ENCODE data around the gene UGT1A1.

UGT1A1 gene

DNA sequence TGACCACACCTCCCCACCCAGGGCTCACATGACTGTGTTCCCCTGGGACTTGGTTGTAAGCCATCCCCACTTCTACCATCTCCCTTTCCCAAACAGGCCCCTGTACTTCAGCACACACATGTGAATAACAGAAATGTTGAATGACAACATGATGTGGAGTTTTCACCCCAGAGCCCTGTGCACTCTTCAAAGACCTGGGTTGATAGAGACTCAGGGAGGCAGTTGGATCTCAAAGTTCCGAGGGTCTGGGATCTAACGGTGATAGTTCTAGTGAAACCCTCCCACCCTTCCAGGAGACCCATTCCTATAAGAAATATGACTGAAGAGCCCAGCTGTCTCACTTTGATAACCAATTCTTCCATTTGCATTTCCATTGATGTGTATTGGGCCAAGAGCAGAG, 18.0 kb downstream of the UGT1A1 start, which contains the start of gene MROH2A:
MROH2A (plus strand) TSS at position 301 of the 400 bp plus-strand sequence. CDS start 1,029 bp downstream, outside the sequence.
- H3K4me3 Mint-ChIP-seq, result no peak within 1 kb of the TSS
- H3K9me3 Mint-ChIP-seq, result peaks cover 18% of the 10 kb centered on the region
- TF ChIP-seq, protein P1, sequence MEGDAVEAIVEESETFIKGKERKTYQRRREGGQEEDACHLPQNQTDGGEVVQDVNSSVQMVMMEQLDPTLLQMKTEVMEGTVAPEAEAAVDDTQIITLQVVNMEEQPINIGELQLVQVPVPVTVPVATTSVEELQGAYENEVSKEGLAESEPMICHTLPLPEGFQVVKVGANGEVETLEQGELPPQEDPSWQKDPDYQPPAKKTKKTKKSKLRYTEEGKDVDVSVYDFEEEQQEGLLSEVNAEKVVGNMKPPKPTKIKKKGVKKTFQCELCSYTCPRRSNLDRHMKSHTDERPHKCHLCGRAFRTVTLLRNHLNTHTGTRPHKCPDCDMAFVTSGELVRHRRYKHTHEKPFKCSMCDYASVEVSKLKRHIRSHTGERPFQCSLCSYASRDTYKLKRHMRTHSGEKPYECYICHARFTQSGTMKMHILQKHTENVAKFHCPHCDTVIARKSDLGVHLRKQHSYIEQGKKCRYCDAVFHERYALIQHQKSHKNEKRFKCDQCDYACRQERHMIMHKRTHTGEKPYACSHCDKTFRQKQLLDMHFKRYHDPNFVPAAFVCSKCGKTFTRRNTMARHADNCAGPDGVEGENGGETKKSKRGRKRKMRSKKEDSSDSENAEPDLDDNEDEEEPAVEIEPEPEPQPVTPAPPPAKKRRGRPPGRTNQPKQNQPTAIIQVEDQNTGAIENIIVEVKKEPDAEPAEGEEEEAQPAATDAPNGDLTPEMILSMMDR (IDR thresholded peaks at IDR 0.05; ENCODE audit: unreplicated experiment in 3 of 3), result no peak
- H3K27ac Mint-ChIP-seq, result no peak within 1 kb of the TSS
- no peaks in the 10 kb centered on the region for H3K36me3 Mint-ChIP-seq (ENCODE audit: low read depth)
- H3K27me3 Mint-ChIP-seq (ENCODE audit: low read depth), result peaks cover 4% of the 10 kb centered on the region
- H3K4me1 Mint-ChIP-seq, result no peaks in the 10 kb centered on the region

DNA sequence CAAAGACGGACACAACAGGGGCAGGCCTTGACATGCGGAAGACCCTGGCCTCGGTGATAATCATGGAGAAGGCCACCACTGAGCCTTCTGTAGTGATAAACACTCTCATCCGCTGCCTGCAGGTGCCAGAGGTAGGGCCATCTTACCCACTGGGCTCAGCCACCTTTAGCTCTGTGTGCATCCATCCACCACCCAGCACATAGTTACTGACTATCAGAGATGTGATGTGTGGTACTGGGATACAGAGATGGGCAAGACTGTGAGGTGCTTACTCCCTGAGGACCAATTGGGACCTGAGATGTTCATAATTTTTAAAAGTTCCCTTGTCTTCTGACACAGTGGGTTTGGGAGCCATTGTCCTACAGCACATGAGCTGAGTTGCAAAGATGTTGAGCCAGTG, 19.7 kb downstream of the UGT1A1 start:
- H3K4me3 Mint-ChIP-seq, result no peak overlapping the region
- H3K9me3 Mint-ChIP-seq, result peaks cover 20% of the 10 kb centered on the region
- no peaks in the 10 kb centered on the region for H3K4me1 Mint-ChIP-seq
- no peak overlapping the region for H3K27ac Mint-ChIP-seq
- TF ChIP-seq, protein P1 (IDR thresholded peaks at IDR 0.05; ENCODE audit: unreplicated experiment in 3 of 3), result no peak
- H3K36me3 Mint-ChIP-seq (ENCODE audit: low read depth), result no peaks in the 10 kb centered on the region
- peaks cover 4% of the 10 kb centered on the region for H3K27me3 Mint-ChIP-seq (ENCODE audit: low read depth)

DNA sequence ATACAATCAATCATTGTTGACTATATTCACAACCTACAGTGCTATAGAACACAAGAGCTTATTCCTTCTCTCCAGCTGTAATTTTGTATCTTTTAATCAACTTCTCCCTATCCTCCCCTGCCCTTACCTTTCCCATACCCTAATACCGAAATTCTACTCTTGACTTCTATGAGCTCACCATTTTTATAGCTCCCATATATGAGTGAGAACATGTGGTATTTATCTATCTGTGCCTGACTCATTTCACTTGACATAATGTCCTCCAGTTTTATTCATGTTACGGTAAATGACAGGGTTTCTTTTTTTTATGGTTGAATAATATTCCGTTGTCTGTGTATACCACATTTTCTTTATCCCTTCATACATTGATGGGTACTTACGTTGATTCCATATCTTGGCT, 20.7 kb downstream of the UGT1A1 start:
- H3K4me3 Mint-ChIP-seq, result no peak overlapping the region

DNA sequence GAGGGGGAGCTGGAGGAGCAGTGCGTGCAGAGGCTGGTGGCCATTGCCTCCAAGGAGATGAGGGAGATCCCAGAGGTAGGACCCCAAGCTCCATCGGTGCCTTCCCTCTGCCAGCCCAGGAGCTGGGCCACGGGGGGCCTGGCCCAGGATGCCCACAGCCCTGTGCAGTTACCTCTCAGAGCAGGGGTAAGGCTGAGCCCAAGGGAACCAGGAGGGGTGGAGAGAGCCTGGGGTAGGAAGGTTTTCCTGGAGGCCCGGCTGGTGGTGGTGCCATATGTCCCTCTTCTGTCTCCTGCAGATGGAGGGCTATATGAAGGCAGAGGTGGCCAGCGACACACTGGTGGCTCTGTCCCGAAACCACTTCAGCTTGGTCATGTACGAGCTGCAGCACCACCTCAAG, 29.5 kb downstream of the UGT1A1 start:
- Mint-ChIP-seq H3K36me3 (ENCODE audit: low read depth) (no peaks in the 10 kb centered on the region), H3K27me3 (ENCODE audit: low read depth) (peaks cover 9% of the 10 kb centered on the region), H3K4me3 (no peak overlapping the region), H3K27ac (no peak overlapping the region), H3K4me1 (no peaks in the 10 kb centered on the region), H3K9me3 (peaks cover 6% of the 10 kb centered on the region)
- TF ChIP-seq, protein P1 (IDR thresholded peaks at IDR 0.05; ENCODE audit: unreplicated experiment in 3 of 3), result no peak

More for the DNA sequence above, 20.7 kb downstream of the UGT1A1 start:
- TF ChIP-seq, protein P1 (IDR thresholded peaks at IDR 0.05; ENCODE audit: unreplicated experiment in 3 of 3), result no peak
- Mint-ChIP-seq H3K27me3 (ENCODE audit: low read depth) (no peaks in the 10 kb centered on the region), H3K36me3 (ENCODE audit: low read depth) (no peaks in the 10 kb centered on the region), H3K9me3 (peaks cover 20% of the 10 kb centered on the region), H3K27ac (no peak overlapping the region), H3K4me1 (no peaks in the 10 kb centered on the region)

DNA sequence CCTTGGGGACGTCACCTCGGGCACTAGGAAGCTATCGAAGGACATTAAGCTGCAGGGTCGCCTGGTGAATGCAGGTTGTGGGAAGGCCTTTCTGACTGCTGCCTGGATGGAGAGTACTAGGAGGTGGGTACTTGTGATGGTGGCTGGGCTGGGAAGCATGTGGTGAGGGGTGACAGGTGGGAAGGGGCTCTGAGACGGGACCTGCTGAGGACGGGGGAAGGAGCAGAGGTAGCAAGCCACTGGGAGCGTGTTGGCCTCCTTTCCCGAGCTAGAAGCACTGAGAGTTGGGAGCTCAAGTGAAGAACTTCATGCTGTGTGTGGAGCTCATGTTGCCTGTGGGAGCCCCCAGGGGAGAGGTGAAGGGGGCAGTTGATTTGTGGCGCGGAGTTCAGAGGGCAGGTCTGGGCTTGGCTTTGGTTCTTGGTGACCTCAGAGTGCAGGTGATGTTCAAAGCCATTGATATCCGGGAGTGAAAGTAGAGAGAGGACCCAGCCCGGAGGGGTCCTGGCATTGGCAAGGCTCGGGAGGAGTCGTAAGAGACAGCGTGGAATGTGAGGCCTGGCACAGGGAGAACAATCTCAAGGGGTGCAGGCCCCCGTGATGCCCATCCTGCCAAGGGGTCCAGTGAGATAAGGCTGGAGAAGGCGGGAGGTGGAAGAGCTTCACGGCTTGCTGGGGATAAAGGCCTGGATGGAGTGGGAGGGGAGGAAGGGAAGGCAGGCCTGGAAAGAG, 31.2 kb downstream of the UGT1A1 start:
- H3K27me3 Mint-ChIP-seq (ENCODE audit: low read depth), result peaks cover 13% of the 10 kb centered on the region

More for the DNA sequence above, 31.2 kb downstream of the UGT1A1 start:
- Mint-ChIP-seq H3K27ac (no peak overlapping the region), H3K4me1 (no peaks in the 10 kb centered on the region), H3K9me3 (peaks cover 2% of the 10 kb centered on the region), H3K4me3 (no peak overlapping the region), H3K36me3 (ENCODE audit: low read depth) (no peaks in the 10 kb centered on the region)
- TF ChIP-seq, protein P1 (IDR thresholded peaks at IDR 0.05; ENCODE audit: unreplicated experiment in 3 of 3), result no peak

Measured in nephron (organoid).